GM18508 (cell line): ENCODE data around the gene DRD2.

Source experiments
- ATAC-seq: cut with Tn5 transposase; IDR thresholded peaks from one replicate; pipeline ENCODE4 v1.9.1; 2021; ENCODE audit warnings: moderate number of reproducible peaks; ENCODE audit not compliant: insufficient read depth, unreplicated experiment

The DRD2 gene

DNA sequence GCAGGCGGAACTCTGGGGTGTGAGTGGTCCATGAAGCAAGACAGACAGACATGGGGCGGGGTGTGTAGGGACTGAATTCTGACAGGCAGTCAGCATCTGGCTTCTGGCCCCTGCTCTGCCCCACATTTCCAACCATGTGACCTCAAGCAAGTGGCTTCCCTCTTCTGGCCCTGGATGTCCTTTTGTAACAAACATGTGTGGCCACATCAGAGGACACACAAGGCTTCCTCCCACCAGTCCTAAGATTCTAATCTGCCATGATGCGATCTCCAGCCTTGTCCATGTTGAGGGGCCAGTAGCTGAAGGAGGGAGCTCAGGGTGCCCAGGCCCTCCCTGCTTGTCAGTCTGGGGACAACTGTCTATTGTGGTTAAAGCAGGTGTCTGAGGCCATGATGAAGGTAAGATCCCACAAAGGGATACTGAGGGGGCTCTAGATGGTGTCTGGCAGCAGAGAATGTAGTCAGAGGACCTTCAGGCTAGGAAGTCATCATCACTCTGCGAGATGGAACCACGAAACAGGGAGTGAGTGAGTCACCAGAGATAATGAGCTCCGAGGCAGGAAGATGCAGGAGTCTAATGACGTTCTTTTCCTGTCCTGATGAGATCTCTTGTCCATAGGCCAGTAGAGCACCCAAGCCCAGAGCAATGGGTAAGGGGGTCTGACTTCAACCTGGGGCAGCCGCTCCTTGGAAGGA lies 27.4 kb downstream of the DRD2 start:
- no peak for ATAC-seq

DNA sequence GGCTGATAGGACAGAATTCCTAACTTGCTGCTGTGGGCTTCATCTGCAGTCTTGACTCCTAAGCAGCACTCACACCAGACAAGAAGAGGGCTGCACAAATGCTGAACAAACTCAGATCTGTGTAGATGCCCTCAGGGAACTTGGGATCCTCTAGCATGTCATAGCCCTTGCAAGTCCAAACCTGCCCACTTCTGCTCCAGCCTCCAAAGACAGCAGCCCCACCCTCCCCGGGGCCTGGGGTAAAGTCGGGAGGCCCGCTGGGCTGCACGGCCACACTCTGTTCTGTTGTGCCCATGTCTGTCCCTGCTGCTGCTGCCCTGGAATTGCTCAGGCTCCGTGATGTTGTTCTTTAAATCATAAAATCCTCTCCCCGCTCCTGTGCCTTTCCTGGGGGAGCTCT lies 28.3 kb downstream of the DRD2 start:
- no peak for ATAC-seq

DNA sequence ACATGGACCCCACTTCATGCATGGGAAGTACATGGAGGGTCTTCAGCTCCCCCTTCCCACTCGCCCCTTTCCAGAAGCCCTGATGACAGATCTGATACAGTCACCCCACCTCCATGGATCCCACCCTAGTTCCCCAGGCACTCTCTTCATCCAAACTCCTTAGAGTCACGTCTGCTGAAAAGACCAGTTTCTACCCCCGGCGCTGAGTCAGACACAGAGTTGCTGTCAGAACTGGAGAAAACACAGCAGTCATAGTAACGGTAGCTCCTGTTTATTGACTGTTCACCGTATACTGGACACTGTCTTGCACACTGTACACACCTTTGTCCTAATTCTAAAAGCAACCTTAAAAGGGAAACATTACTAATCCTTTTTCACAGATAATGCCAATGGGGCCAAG lies 29.1 kb downstream of the DRD2 start:
- ATAC-seq: no peak

DNA sequence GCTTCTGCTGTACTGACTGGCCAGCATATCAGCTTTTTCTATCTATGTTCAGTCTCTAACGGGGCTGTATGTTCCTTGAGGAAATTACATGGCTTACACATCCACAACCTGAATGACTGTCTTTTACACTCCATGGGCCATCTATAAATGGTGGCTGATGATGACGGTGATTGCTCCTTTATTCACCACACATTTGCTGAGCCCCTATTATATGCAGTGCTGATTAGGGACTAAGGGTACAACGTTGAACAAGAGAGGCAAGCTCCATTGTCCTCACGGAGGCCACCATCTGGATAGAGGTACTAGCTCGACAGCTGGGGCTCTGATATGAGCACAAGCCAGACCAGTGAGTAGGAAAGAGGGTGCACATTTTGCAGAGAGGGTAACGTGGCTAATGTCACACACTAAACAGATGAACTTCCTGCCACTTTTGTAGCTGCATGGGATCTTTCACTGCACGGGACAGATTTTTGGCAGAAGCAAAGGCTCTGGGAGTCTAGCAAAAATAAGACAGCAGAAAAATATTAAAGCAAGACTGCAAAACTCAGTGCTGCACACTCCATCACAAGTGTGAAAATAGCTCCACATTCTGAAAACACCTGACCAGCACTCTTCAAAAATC lies 30.6 kb downstream of the DRD2 start:
- no peak for ATAC-seq

DNA sequence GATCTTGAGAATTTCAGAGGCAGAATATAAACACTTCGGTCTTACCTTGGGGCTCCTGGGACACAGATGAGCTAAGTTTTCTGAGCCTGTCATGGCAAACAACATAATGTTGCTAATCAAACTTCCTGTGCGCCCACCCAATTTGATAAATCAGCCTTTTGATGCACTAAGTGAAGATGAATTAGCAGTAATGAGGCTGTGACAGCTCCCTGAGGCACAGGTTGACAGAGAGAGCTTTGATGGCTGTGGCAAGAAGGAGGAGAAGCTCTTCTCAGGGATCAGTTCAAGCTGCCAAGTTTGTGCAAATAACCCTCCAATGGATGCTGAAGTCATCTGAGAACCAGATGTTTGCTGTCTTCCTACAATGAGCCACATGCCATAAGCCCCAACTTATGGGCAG lies 34.4 kb downstream of the DRD2 start:
- no peak for ATAC-seq

DNA sequence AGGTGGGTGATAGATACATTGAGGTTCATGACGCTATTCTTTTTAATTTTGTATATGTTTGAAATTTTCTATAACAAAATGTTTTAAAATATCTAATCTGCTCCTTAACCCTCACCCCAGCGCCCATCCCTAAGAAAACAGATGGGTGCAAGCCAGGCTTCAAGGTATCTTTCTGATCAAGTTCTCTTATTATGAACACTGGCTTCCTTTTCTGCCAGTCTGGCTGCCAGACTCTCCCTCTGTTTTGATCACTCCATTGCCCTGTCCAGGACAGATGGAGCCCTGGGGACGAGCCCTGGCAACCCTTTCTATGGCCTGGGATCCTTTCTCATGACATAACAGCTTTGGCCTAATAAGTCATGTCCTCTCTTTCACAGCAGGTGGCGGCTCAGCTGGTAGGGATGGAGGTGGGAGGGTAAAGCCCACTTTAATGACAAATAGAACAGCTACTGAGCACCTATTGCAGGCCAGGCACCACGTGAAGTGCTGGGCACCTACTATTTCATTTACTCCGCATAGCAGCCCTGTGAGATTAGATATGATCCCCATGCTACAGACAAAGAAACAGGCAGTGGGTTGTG lies 38.4 kb downstream of the DRD2 start:
- no peak for ATAC-seq

DNA sequence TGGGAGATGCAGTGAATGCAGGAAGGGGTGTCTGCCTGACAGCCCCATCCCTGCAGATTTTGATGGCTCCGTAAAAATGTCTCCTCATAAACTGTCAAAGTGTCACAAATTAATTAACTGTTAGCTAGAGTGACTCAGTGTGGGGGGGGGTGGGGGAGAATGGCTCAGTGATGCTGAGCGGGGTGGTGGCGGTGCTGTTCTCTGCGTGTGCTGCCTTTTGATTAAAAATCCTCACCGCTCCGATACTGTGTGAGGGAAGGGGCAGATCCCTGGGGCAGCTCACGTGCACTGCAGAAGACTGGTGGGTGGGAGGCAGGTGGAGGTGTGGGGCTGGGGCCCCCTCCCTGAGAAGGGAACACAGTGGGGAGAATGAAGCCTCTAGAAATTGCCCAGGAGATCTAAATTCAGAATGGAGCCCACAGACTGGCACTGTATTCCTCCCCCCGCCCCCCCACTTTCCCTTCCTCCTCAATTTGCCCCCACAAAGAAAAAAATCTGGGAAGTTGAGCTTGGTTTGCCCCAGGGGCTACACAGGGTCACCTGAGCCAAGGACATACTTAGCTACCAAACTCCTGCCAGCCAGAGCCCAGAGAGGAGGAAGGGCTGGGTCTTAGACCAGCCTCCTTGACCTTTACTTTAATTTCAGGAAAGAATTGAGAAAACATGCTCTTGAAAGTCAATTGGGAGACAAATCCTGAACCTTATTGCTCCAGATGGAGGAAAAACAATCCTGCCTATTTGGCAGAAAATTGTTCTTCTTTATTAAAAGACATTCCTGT lies 39.8 kb downstream of the DRD2 start:
- no peak for ATAC-seq

DNA sequence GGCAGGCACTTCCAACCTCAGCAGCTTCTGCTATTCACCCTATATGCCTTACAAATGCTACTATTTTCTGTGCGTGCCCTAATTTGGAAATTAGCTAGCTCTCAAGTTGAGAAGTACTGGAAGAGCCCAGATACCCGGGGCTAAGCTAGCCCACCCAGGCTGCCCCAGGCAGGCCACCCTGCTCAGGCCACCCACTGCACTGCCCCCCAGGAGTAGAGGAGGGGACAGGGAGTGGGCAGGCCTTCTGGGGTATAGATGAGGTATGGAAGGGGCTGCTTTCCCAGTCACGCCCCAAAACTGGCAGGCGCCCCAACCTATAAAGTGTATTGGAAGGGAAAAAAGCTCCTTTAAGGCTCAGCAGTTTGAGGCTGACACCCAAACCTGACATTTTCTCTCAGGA lies 43.5 kb downstream of the DRD2 start:
- ATAC-seq: no peak

DNA sequence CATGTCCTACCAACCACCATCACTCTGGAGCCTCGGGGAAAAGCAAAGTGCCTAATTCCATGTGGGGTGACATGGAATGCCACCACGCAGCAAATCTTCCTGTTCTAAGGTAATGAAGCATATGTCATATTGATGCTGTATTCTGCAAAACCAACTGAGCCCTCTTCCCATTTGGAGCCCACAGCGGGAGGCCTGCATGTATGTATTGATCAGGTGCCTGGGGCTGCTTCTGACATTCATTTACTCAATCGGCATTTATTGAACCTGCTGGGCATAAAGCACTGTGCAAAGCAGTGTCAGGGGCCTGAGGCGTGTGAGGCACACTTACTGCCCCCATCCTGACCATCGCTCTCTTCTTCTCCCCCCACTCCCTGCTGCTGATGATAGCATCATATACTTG lies 48.5 kb downstream of the DRD2 start:
- no peak for ATAC-seq

DNA sequence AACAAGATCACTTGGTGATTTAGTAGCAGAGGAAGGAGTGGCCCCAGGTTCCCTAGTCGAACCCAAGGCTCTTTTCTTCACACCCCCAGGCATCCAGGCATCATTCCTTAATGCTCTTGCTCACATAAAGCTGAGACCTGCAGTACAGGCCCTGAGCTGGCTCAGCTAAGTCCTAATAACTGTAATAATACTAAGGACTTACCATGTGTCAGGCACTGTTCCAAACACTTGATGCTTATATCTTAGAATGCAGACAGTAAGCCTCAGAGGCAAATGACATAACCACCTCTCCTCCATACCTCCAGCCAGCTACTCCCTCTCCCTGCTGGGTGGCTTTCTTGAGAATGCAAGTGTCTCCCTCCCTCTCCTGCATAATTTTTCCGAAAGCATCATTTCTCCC lies 54.4 kb downstream of the DRD2 start:
- ATAC-seq: no peak

DNA sequence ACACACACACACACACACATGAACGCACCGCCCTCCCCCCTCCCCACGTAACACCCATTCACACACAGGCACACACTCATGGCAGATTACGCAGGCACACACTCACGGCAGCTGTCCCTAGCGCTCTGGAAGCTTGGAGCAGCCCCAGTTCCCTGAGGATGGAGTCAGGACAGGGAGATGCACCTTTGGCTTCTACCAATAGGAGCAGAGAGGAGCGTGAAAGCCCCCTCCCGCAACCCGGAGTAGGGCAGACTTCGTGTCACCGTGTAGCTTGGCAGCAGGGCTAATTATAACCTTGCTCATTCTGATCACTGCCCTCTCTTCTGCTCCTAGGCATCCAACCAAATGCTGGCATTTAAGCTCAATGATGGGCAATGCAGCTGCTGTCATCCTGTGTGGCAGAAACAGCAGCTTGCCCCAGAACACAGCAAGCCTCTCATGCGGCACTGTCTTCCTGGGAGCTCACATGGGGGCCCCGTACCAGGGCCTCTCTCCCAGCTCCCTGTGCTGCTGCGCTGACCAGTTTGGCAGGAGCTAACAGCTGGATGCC lies 55.7 kb downstream of the DRD2 start:
- ATAC-seq: no peak

DNA sequence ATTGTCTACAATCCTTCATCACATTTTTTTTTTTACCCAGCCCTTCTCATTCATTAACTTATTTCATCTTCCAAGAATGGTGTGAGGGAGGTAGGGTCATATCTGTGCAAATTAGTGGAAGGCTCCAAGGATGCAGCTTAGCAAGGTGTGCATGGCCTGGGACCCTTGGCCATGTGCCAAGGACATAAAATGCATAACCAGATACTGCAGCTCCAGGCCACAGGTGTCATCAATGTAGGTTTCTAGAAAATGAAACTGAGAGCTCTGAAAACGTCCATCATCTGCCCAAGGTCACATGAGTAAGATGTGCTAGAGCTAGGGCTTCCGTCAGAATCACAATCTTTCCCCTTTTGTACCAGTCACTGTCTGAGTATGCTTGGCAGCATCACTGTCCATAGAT lies 57.8 kb downstream of the DRD2 start:
- ATAC-seq: no peak

DNA sequence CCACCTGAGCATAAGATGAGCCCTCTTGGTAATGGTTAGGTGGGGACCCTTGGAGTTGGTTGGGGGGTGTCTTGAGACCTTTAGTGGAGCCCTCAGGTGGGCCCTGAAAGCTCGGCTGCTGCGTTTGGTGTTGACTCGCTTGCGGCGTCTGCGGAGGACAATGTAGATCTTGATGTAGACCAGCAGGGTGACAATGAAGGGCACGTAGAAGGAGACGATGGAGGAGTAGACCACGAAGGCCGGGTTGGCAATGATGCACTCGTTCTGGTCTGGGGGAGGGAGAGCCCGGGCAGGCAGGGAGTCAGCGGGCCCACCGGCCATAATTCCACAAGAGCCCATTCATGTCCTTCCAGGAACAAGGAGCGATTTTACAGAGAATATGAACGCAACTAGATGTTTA lies 59.9 kb downstream of the DRD2 start:
- no peak for ATAC-seq

DNA sequence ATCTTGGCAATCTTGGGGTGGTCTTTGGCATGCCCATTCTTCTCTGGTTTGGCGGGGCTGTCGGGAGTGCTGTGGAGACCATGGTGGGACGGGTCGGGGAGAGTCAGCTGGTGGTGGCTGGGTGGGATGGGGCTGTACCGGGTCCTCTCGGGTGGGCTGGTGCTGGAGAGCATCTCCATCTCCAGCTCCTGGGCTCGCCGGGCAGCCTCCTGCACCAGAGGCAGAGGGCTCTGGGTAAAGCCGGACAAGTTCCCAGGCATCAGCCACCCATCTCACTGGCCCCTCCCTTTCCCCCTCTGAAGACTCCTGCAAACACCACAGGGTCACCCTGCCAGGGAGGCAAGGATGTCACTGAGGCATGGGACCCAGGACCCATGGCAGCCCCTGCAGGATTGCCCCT lies 62.5 kb downstream of the DRD2 start:
- no peak for ATAC-seq

DNA sequence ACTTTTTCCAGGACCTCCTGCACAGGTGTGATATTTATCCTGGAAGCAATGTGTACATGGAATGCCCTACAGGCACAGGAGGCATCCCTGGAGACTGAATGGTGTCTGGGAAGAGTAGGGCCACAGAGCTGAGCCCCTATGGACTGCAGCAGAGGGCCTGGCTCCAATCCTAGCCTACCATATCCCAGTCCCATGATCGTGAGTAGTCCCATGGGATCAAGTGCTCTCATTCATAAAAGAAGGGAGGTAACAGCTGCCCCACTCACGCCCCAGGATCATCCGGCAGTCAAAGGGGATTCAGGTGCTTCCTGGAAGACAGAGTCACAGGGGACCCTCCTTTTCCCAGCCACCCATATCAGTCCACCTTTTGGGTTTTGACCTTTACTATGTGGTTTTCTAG lies 63.7 kb downstream of the DRD2 start:
- no peak for ATAC-seq

DNA sequence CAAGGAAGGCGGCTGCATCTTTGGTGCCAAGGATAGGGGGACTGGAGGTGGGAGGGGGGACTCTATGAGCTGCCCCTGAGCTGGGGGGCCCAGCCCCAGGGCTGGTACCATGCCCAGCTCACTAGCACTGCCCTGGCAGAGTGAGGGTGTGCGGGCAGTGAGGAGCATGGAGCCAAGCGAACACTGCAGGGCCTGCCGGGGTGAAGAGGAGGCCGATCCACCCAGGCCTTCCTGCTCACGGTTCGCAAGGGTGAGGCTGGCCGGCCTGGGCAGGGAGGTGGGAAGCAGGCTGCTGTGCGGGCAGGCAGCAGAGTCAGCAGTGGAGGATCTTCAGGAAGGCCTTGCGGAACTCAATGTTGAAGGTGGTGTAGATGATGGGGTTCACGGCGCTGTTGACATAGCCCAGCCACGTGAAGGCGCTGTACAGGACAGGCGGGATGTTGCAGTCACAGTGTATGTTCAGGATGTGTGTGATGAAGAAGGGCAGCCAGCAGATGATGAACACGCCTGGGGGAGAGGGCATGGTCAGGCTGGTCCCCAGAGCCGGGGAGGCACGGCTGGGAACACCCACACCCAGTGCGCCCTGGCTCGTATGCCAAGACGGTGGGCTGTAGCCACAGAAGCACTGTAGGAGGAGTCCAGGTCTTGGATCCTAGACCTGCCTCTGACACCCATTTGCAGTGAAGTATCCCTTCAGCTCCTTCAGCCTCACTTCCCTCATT lies 64.6 kb downstream of the DRD2 start:
- ATAC-seq: no peak

DNA sequence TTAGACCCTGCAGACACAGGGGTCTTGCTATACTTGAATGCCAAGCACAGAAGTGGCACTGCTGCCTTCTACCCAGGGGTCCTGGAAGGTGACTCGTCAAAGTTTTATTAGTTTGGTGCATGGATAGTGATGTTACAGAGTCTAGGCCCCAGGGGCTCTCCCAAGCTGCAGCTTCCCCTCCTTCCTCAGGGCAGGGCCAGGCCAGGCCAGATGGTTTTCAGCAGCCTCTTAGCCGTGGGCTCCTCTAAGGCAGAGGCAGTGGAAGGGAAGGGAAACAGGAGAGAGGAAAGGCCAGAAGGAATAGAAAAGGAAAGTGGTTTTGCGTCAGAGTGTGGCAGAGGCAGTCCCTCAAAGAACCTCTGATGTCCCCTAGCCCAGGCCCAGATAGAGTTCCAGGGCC lies 65.7 kb downstream of the DRD2 start:
- ATAC-seq: no peak

DNA sequence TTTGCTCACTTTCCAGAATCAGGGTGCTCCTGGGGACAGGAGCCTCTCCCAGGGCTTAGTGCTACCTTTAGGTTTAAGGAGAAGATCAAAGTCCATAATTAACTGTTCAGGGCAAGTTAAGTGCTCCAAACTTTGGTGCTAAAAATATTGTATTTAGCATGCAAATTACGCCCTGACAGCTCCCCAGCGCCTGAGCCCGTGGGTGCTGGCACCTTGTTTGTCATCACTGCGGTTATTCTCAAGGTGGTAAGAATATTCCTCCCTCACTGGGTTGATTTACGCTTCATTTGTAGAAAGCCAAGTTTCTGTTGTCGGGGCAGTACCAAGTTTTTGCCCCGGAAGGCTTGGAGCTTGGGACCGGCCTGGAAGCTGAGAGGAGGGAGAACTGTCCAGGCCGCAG lies 66.3 kb downstream of the DRD2 start:
- no peak for ATAC-seq

DNA sequence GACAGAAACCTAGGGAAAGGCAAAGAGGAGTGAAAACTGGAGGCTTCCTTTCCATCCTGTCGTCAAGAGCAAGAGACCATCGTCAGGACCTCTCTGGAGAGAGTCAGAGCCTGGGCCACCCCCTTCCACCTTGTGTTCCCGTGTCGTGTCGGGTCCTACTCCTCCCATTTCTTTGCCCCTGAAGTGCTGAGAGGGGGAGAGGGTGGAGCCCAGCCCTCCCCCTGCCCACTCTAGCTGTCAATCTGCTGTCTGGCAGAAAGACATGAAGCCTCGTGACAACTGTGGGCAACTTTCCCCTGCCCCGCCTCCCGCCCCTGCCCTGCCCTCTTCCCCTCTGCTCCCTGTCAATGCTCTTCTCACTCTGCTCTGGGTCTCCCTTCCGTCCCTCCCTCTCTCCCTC lies 67.0 kb downstream of the DRD2 start:
- no peak for ATAC-seq

DNA sequence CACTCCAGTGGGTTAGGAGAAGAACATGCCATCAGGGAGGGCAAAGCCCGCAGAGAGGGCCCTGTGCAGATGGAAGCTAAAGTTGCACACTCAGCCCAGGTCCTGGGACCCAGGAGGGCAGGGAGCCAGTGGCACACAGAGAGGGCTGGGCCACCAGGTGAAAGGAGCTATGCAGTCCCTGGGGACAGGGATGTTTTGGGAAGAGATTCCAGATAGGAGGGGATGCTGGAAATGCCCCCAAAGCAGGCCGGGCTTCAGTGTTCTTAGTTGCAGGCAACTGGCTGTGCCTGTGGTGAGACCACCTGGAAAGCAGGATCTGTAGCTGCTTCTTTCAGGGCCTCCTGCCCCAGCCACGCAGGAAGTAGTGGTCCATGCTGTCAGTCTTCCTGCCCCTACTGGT lies 68.0 kb downstream of the DRD2 start:
- ATAC-seq: no peak
